GM18868 (cell line): ENCODE measurements around the gene CRTAC1.

Source experiments
- ATAC-seq: cut with Tn5 transposase; IDR thresholded peaks from one replicate; pipeline ENCODE4 v1.9.1; 2021; ENCODE audit warnings: mild to moderate bottlenecking, moderate library complexity; ENCODE audit not compliant: unreplicated experiment

Gene CRTAC1

DNA sequence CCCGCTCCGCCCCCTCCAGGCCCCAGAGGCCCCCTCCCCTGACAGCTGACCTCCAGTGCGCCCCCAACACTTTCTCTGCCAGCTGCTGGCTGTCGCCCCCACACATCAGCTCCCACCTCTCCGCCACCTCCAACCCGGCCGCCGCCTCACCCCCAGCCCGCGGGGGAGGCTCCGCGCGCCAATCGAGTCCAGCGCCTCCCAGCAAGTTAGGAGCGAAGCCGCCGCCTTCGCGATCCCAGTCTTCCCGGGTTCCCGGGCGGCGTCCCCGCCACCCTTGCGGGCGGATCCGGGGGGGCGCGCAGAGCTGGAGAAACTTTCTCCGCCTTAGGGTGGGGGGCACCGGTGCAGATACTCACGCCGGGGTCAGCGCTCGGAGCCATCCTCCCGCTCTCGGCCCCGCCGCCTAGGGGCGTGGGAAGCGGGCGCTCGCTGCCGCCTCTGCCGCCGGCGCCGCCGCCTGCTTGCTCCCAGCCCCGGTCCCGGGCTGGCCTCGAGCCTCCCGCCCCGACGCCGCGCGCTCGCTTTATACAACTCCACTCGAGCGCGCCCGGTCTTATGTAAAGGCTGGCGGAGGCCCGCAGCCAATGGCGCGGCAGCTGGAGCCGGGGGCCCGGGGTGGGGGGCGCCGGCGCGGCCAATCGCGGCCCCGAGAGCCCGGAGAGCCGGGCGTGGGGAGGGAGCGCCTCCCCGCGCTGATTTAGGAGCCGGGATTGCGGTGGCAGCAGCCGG, at the start of gene CRTAC1:
Gene CRTAC1, minus strand, starts transcription at position 529 of the 729 bp plus-strand sequence. Its CDS starts 149 bp downstream, at position 380.
- no peak for ATAC-seq

DNA sequence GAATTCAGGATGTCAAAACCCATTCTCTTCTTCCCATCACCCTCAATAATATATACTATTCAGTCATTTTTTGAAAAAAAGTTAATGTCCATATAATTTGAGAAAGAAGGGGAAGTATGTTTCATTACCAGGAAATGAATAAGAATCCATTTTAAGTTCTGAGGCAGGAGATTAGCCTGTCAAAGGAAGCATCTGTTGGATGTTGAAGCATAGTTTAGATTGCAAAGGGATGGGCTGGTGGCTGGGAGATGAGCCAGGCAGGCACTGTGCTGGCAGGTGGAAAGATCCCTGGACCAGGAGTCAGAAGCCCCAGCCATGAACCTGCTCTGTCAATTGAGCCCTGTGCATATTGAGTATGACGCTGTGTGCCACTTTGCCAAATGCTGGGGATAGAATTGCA, 48.4 kb upstream of the CRTAC1 start:
- ATAC-seq = no peak

DNA sequence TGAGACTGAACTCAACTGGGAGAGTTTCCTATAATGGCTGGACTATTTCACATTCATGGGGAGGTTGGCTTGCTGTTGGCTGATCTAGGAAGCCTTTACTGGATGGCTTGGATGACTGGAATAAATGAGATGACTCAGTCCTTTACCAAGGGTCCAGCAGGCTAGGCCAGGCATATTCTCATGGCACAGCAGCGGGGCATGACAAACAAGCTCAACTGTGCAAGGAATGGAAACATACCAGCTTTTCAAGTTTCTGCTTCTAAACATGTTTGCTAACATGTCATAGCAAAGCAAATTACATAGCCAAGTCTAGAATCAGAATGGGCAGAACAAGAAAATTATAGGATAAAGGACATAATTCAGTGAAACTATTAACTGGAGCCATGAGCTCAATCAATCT, 46.8 kb upstream of the CRTAC1 start:
- ATAC-seq = no peak

GRCh38 chr10:98076086-98076485, 45.7 kb upstream of the CRTAC1 start:
- ATAC-seq = no peak

DNA sequence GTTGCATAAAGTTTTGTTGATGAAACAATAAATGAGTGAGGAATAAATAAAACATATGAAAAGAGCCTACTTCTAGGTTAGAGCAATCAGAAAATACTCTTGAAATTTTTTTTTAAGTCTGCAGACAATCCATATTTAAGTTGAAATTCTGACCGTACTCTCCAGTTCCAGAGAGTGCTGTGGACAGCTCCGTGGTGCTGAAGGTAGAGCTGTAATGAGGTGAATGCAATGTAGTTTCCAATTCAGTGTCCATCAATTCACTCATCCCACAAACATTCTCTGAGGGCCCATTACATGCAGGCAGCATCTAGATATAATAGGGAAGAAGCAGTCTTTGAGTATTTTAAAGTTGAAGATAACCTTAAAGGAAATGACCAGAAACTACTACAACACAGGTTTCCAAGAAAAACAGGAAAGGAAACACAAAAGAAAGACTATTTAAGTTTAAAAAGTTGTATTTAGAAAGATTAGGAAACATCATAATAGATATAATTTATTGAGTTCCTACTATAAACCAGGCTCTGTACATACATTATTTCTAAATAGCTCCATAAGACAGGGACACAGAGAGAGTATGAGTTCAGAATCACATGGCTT, 44.0 kb upstream of the CRTAC1 start:
- ATAC-seq = no peak

GRCh38 chr10:98067165-98067564, 36.7 kb upstream of the CRTAC1 start:
- ATAC-seq = no peak

DNA sequence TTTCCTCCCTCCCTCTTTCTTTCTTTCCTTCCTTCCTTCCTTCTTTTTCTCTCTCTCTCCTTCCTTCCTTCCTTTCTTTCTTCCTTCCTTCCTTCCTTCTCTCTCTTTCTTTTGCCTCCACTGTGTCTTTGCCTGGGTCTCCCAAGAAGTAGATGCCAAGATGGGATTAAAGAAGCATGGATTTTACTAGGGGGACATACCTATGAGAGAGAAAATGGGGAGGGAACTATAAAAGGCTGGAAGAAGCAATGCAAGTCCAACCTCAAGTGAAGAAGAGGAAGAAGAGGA, 33.3 kb upstream of the CRTAC1 start:
- no peak for ATAC-seq

DNA sequence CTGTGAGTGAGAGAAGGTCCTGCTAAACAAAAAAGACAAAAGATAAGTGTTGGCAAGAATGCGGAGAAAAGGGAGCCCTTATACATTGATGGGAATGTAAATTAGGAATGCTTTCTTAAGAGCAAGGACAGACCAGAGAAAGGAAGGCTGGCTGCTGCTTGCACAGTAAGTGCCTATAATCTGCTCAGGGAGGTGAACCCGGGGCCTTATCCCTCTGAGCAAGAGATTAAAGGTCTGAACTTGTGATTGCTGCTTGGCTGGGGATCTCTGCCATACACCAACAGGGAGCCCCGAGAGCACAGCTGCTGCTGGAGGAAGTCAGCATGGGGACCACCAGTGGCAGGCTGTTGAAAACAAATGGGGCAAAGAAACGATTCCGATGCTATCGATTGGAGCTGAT, 32.0 kb upstream of the CRTAC1 start:
- no peak for ATAC-seq

- no peak for ATAC-seq
Measured at GRCh38 chr10:98060079-98060478, 29.7 kb upstream of the CRTAC1 start.

DNA sequence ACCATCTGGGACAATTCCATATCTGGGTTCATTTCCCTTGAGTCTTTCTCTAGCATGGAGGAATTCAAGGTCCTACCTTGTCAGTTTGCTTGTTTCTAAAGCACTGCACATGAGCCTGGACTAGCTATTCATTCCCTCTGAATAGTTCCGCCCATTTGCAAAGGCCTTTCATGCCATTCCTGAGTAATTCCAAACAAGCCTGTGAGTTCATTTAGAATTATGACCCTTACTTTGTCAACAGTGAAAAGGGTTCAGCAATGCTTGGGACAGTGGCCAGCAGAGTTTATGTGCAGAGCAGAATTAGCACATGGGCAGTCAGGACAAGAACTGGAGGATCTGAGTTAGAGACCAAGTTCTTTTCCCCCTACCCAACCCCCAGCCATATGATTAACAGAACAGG, 27.9 kb upstream of the CRTAC1 start:
- no peak for ATAC-seq

GRCh38 chr10:98055841-98056516, 25.6 kb upstream of the CRTAC1 start:
- ATAC-seq = no peak

DNA sequence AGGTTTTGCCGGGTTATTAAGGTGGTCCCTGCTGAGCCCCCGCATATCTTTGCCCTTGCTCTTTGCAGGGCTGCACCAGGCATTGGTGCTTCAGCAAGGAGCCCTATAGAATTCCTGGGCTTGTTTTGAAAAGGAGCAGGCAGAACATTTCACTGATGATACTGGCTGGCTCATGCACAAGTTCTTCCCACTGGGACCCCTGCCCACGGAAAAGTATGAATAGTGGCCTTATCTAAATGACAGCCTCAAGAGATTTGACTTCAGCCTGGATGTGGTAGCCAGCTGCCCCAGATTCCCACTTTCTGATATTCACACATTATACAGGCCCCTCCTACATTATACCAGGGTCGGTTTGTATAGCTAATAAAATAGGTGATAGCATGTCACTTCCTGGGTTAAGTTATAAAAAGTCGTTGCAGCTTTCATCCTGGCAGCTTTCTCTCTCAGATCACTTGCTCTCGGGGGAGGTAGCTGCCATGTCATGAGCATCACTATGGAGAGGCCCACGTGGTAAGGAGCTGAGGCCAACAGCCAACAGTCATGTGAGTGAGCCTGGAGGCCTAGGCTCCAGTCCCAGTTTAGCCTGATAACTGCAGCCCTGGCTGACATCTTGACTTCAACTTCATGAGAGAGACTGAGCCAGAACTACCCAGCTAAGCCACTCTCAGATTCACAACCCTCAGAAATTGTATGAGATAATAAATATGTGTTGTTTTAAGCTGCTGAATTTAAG, 16.8 kb upstream of the CRTAC1 start:
- ATAC-seq = no peak

GRCh38 chr10:98045785-98046389, 15.5 kb upstream of the CRTAC1 start:
- peak; percentile 69 for ATAC-seq

DNA sequence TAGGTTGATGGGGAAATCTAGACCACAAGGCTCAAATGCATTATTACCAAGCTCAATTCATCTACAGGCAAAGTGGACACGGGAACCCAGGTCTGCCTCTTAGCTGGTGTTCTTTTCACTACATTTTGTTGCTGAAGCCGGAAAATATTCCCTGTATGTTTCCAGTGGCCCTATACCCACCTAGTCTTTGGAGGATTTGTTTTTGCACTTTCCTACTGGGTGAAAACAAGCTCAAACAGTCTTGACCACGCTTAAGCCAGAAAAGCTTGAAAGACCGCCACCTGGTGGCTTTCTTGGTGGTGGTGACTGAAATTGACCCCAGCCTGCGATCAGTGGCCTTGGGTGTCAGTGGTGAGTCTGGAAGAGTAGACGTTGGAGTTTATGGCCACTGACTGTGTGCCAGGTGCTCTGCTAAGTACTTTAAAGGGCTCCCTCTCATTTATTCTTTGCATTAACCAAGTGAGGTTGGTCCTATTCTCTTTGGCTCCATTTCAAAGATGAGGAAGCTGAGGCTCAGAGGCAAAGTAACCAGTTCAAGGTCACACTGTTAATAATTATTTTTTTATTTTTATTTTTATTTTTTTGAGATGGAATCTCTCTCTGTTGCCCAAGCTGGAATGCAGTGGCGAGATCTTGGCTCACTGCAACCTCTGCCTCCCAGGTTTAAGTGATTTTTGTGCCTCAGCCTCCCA, 11.1 kb upstream of the CRTAC1 start:
- ATAC-seq = no peak

DNA sequence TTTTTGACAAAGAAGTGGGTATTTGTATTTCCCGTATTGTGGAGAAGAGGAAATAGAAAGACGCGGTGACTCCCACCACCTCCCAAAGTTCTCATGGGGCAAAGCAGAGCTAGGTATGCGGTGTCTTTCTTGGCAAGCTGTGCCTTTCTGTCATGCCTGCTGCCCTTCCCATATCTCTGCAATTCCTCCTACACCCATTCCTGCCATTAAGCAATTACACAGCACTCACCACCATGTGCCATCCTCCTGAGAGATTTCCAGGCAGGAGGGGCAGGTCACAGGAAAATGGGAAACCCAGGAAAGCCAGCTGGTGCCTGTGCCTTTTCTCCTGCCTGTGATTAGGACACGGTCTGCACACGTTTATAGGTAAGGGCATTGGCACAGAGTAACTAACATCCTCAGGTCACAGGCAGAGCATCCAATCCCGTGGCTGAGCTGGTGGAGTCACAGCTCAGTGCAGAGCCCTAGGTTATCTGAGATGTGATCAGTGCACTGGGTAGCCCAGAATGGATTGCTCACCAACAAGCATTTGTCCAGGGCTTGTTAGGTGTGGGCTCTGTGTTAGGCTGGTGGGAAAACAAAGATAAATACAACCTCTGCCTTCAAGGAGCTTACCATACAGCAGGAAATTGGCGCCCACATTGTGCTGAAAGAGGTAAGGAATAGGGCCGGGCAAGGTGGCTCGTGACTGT, 9.4 kb upstream of the CRTAC1 start:
- no peak for ATAC-seq

DNA sequence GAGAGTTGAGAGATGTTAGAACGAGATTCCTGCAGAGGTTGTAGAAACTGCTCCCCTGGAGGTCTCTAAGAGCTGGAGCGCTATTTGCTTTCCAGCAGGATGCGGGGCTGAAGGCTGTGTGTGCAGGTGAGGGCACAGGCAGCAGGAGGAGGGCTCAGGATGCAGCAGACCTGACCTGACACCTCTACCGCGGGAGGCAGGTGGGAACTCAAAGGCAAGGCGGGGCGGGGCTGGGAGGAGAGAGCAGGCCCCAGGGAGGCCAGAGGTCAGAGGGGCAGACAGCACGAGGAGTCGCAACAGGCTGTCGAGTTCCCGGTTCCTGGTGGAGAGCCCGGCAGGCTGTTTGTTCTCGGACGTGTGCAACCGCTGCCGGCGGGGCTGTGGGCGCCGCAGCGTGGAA, 7.9 kb upstream of the CRTAC1 start:
- no peak for ATAC-seq

GRCh38 chr10:98035599-98035998, 5.2 kb upstream of the CRTAC1 start:
- ATAC-seq = no peak

DNA sequence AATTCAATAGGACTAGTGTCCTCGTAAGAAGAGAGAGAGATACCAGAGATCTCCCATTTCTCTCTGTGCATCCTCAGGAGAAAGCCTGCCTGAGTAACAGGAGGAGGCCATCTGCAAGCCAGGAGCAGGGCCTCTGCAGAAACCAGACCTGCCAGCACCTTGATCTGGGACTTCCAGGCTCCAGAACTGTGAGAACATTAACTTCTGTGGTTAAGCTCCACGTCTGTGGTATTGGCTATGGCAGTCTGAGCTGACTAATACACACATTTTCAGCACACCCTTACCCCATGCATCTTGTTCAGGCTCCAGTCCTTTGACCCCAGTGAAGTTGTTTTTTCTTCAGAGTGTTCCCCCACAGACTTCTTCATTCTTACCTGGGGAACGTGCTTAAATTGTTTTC, 3.1 kb upstream of the CRTAC1 start:
- ATAC-seq = no peak

DNA sequence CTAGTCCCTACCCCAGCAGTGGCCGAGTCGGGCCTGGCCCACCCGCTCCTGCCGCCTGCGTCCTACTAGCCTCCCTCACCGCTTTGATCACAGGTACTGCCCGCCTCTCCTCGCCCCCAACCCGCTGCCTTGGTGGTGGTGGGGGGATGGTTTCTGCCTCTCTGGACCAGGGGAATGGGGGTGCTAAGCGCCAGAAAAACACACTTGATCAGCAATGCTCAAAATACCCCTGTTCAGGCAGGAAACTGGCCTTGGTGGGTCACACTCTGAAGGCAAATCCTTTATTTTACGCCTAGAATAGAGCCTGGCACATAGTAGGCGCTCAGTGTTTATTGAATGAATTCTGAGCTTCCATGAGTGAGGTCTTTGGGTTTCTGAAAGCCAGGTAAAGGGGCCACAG, 1.0 kb upstream of the CRTAC1 start:
- no peak for ATAC-seq

DNA sequence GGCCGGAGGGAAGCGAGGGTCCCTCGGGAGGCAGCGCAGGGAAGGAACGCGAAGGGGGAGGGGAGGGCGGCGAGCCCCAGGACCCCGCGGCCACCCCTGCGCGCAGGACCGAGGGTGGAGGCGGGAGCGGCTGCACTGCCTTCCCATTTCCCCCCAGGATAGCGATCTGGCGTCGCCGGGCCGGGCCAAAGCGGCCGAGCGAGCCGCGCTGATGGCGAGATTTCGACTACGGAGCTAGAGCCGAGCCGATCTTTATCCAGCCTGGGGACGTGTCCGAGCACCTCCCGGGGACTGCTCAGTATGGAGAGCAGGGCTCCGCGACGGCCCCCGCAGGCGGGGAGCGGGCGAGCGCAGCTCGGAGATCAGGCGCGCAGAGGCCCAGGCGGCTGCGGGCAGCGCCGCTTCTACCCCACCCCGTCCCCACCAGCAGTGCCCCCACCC, 590 bp upstream of the CRTAC1 start:
- ATAC-seq = no peak
